Central memory CD8-positive, alpha-beta T cell (primary cell): ENCODE data around the gene PLIN1.

Source experiments
- ATAC-seq: fragments of 150-1000 bp; cut with Tn5 transposase; replicated peaks from 2 replicates; pipeline ENCODE4 v1.10.0; 2022; ENCODE audit warnings: mild to moderate bottlenecking, moderate FRiP score, moderate number of reproducible peaks; ENCODE audit not compliant: poor library complexity, severe bottlenecking; ENCODE audit errors: extremely low read depth
- DNase-seq, 2 donors: peaks; one replicate each; pipeline ENCODE4 v3.0.0; 2021; ENCODE audit warnings: low spot score in 2 of 2
- H3K27ac Mint-ChIP-seq: one replicate; pipeline ENCODE4 v1.8.0; 2022; ENCODE audit warnings: low read depth, mild to moderate bottlenecking, moderate library complexity, mixed read lengths
- H3K27me3 Mint-ChIP-seq: one replicate; pipeline ENCODE4 v1.8.0; 2022; ENCODE audit warnings: mixed read lengths
- H3K36me3 Mint-ChIP-seq: one replicate; pipeline ENCODE4 v1.8.0; 2022; ENCODE audit warnings: mild to moderate bottlenecking, moderate library complexity, mixed read lengths; ENCODE audit not compliant: insufficient read depth
- H3K4me1 Mint-ChIP-seq: one replicate; pipeline ENCODE4 v1.8.0; 2022; ENCODE audit warnings: mixed read lengths
- H3K4me3 Mint-ChIP-seq: one replicate; pipeline ENCODE4 v1.8.0; 2022; ENCODE audit warnings: mild to moderate bottlenecking, moderate library complexity, mixed read lengths
- H3K9me3 Mint-ChIP-seq: one replicate; pipeline ENCODE4 v1.8.0; 2022; ENCODE audit warnings: mixed read lengths

The PLIN1 gene

GRCh38 chr15:89645680-89646079 lies 33.5 kb downstream of the PLIN1 start:
- Mint-ChIP-seq H3K4me1 (peaks cover 7% of the 10 kb centered on the region), H3K27me3 (no peaks in the 10 kb centered on the region), H3K4me3 (no peak overlapping the region), H3K36me3 (no peaks in the 10 kb centered on the region), H3K9me3 (no peaks in the 10 kb centered on the region), H3K27ac (no peak overlapping the region)
- ATAC-seq (no peak), DNase-seq (no peak)

GRCh38 chr15:89642106-89642505 lies 37.1 kb downstream of the PLIN1 start:
- H3K9me3 Mint-ChIP-seq, result no peaks in the 10 kb centered on the region
- H3K4me1 Mint-ChIP-seq, result peaks cover 3% of the 10 kb centered on the region
- DNase-seq, result no peak
- no peaks in the 10 kb centered on the region for H3K36me3 Mint-ChIP-seq
- H3K27ac Mint-ChIP-seq, result no peak overlapping the region
- no peak for ATAC-seq
- no peaks in the 10 kb centered on the region for H3K27me3 Mint-ChIP-seq
- H3K4me3 Mint-ChIP-seq, result no peak overlapping the region

- Mint-ChIP-seq H3K36me3 (no peaks in the 10 kb centered on the region), H3K4me1 (no peaks in the 10 kb centered on the region), H3K27ac (no peak overlapping the region), H3K27me3 (no peaks in the 10 kb centered on the region), H3K4me3 (no peak overlapping the region), H3K9me3 (no peaks in the 10 kb centered on the region)
- DNase-seq, result no peak
- no peak for ATAC-seq
Measured at GRCh38 chr15:89641053-89641452, 38.1 kb downstream of the PLIN1 start.

- DNase-seq (no peak), ATAC-seq (no peak)
- H3K4me3 Mint-ChIP-seq, result no peak overlapping the region
- no peak overlapping the region for H3K27ac Mint-ChIP-seq
- no peaks in the 10 kb centered on the region for H3K27me3 Mint-ChIP-seq
- no peaks in the 10 kb centered on the region for H3K9me3 Mint-ChIP-seq
- H3K4me1 Mint-ChIP-seq, result no peaks in the 10 kb centered on the region
- no peaks in the 10 kb centered on the region for H3K36me3 Mint-ChIP-seq
Measured at GRCh38 chr15:89640245-89640644, 38.9 kb downstream of the PLIN1 start.

GRCh38 chr15:89633585-89633984 lies 45.6 kb downstream of the PLIN1 start:
- peaks cover 9% of the 10 kb centered on the region for H3K27me3 Mint-ChIP-seq
- no peaks in the 10 kb centered on the region for H3K4me1 Mint-ChIP-seq
- ATAC-seq, result no peak
- DNase-seq, result peak in 1 of 2 donors; percentile 3
- H3K9me3 Mint-ChIP-seq, result no peaks in the 10 kb centered on the region
- no peak overlapping the region for H3K27ac Mint-ChIP-seq
- no peak overlapping the region for H3K4me3 Mint-ChIP-seq
- H3K36me3 Mint-ChIP-seq, result peaks cover 6% of the 10 kb centered on the region

GRCh38 chr15:89632563-89633430 lies 46.4 kb downstream of the PLIN1 start:
- no peak overlapping the region for H3K4me3 Mint-ChIP-seq
- no peaks in the 10 kb centered on the region for H3K9me3 Mint-ChIP-seq
- DNase-seq, result no peak
- no peaks in the 10 kb centered on the region for H3K4me1 Mint-ChIP-seq
- peaks cover 9% of the 10 kb centered on the region for H3K27me3 Mint-ChIP-seq
- no peak for ATAC-seq
- H3K27ac Mint-ChIP-seq, result no peak overlapping the region
- peaks cover 6% of the 10 kb centered on the region for H3K36me3 Mint-ChIP-seq

- Mint-ChIP-seq H3K36me3 (peaks cover 6% of the 10 kb centered on the region), H3K4me1 (no peaks in the 10 kb centered on the region), H3K4me3 (no peak overlapping the region), H3K27me3 (peaks cover 9% of the 10 kb centered on the region), H3K27ac (peak overlapping the region; percentile 59), H3K9me3 (no peaks in the 10 kb centered on the region)
- DNase-seq, result no peak
- no peak for ATAC-seq
Measured at GRCh38 chr15:89631902-89632264, 47.3 kb downstream of the PLIN1 start.

- H3K4me1 Mint-ChIP-seq, result no peaks in the 10 kb centered on the region
- H3K36me3 Mint-ChIP-seq, result peaks cover 6% of the 10 kb centered on the region
- peak overlapping the region; percentile 59 for H3K27ac Mint-ChIP-seq
- no peak for DNase-seq
- no peak for ATAC-seq
- H3K27me3 Mint-ChIP-seq, result peaks cover 9% of the 10 kb centered on the region
- H3K4me3 Mint-ChIP-seq, result no peak overlapping the region
- H3K9me3 Mint-ChIP-seq, result no peaks in the 10 kb centered on the region
Measured at GRCh38 chr15:89630974-89631901, 47.9 kb downstream of the PLIN1 start.

GRCh38 chr15:89630260-89630659 lies 48.9 kb downstream of the PLIN1 start:
- Mint-ChIP-seq H3K9me3 (no peaks in the 10 kb centered on the region), H3K27me3 (peaks cover 9% of the 10 kb centered on the region), H3K36me3 (peaks cover 6% of the 10 kb centered on the region), H3K4me3 (no peak overlapping the region), H3K27ac (no peak overlapping the region), H3K4me1 (no peaks in the 10 kb centered on the region)
- DNase-seq (no peak), ATAC-seq (no peak)

GRCh38 chr15:89629829-89630228 lies 49.3 kb downstream of the PLIN1 start:
- peaks cover 5% of the 10 kb centered on the region for H3K36me3 Mint-ChIP-seq
- no peak overlapping the region for H3K27ac Mint-ChIP-seq
- DNase-seq (no peak), ATAC-seq (no peak)
- no peaks in the 10 kb centered on the region for H3K9me3 Mint-ChIP-seq
- H3K4me3 Mint-ChIP-seq, result no peak overlapping the region
- no peaks in the 10 kb centered on the region for H3K4me1 Mint-ChIP-seq
- peaks cover 9% of the 10 kb centered on the region for H3K27me3 Mint-ChIP-seq

- DNase-seq, result no peak
- H3K4me1 Mint-ChIP-seq, result no peaks in the 10 kb centered on the region
- H3K36me3 Mint-ChIP-seq, result peaks cover 4% of the 10 kb centered on the region
- H3K4me3 Mint-ChIP-seq, result no peak overlapping the region
- H3K9me3 Mint-ChIP-seq, result no peaks in the 10 kb centered on the region
- peaks cover 8% of the 10 kb centered on the region for H3K27me3 Mint-ChIP-seq
- no peak overlapping the region for H3K27ac Mint-ChIP-seq
- no peak for ATAC-seq
Measured at GRCh38 chr15:89628806-89629715, 50.1 kb downstream of the PLIN1 start.

- peaks cover under 1% of the 10 kb centered on the region for H3K27me3 Mint-ChIP-seq
- ATAC-seq (no peak), DNase-seq (no peak)
- no peak overlapping the region for H3K4me3 Mint-ChIP-seq
- no peaks in the 10 kb centered on the region for H3K9me3 Mint-ChIP-seq
- no peaks in the 10 kb centered on the region for H3K4me1 Mint-ChIP-seq
- no peak overlapping the region for H3K27ac Mint-ChIP-seq
- H3K36me3 Mint-ChIP-seq, result peaks cover 2% of the 10 kb centered on the region
Measured at GRCh38 chr15:89628301-89628700, 50.9 kb downstream of the PLIN1 start.
